ENCODE results near the gene ATL3. TPM values are rescaled to one million over a fixed set of nuclear protein-coding genes. Genes with fewer than 3 reads are reported as not detected.

Gene ATL3
- total and polyA plus RNA-seq, 4 donors: 5.9 to 33.6 (median 16.2) TPM

- TF ChIP-seq MAX (IDR thresholded peaks at IDR 0.05): no peak
- TF ChIP-seq RXRA (IDR thresholded peaks at IDR 0.05): no peak
- no peak for TF ChIP-seq GABPA (IDR thresholded peaks at IDR 0.05 in 1 of 2, conservative IDR thresholded peaks at IDR 0.05 in 1 of 2)
- no peak for TF ChIP-seq TAF1 (conservative IDR thresholded peaks at IDR 0.05)
- TF ChIP-seq FOXA1 (IDR thresholded peaks at IDR 0.05): no peak
- no peak for TF ChIP-seq HNF4G (IDR thresholded peaks at IDR 0.05)
- TF ChIP-seq REST (IDR thresholded peaks at IDR 0.05): no peak
- TF ChIP-seq RAD21 (IDR thresholded peaks at IDR 0.05): no peak
- no peak for TF ChIP-seq CTCF (IDR thresholded peaks at IDR 0.05; ENCODE audit: low read depth, low read length, missing input control)
- no peak for TF ChIP-seq EGR1 (IDR thresholded peaks at IDR 0.05; ENCODE audit: low read depth in 2 of 2)
- no peak for TF ChIP-seq NR2F2 (IDR thresholded peaks at IDR 0.05)
- no peak for TF ChIP-seq SP1 (IDR thresholded peaks at IDR 0.05)
- Histone ChIP-seq H3K9ac (ENCODE audit: low read depth in 1 of 2, low read length in 2 of 2) (no peak overlapping the region), H3K9me3 (ENCODE audit: control insufficient read depth in 4 of 4, low read length in 3 of 4) (no peaks in the 10 kb centered on the region), H3K36me3 (ENCODE audit: control insufficient read depth in 4 of 4, insufficient read depth in 3 of 4, low read depth in 1 of 4, low read length in 3 of 4) (peaks cover 0 to 3% (median 0%) of the 10 kb centered on the region in 4 donors), H3K27me3 (ENCODE audit: control insufficient read depth in 4 of 4, insufficient read depth in 4 of 4, low read length in 3 of 4) (no peaks in the 10 kb centered on the region), H3K27ac (ENCODE audit: low read depth in 1 of 2, low read length in 2 of 2) (no peak overlapping the region), H3K4me3 (ENCODE audit: low read depth in 1 of 3, low read length in 3 of 3) (no peak overlapping the region), H3K4me1 (ENCODE audit: control insufficient read depth in 4 of 4, insufficient read depth in 4 of 4, low read length in 3 of 4) (peaks cover 0 to 1% (median 0%) of the 10 kb centered on the region in 4 donors)
- WGBS: 82% methylated on average over 1 of the region's 1 CpG
- no peak for DNase-seq (ENCODE audit: low spot score)
Observed at GRCh38 chr11:63719001-63719400, 47.8 kb upstream of the ATL3 start.

GRCh38 chr11:63716046-63716445 lies 44.9 kb upstream of the ATL3 start:
- Histone ChIP-seq H3K36me3 (ENCODE audit: control insufficient read depth in 4 of 4, insufficient read depth in 3 of 4, low read depth in 1 of 4, low read length in 3 of 4) (peaks cover 0 to 3% (median 0%) of the 10 kb centered on the region in 4 donors), H3K4me1 (ENCODE audit: control insufficient read depth in 4 of 4, insufficient read depth in 4 of 4, low read length in 3 of 4) (peaks cover 0 to 1% (median 0%) of the 10 kb centered on the region in 4 donors), H3K27me3 (ENCODE audit: control insufficient read depth in 4 of 4, insufficient read depth in 4 of 4, low read length in 3 of 4) (no peaks in the 10 kb centered on the region), H3K9ac (ENCODE audit: low read depth in 1 of 2, low read length in 2 of 2) (no peak overlapping the region), H3K9me3 (ENCODE audit: control insufficient read depth in 4 of 4, low read length in 3 of 4) (no peaks in the 10 kb centered on the region), H3K27ac (ENCODE audit: low read depth in 1 of 2, low read length in 2 of 2) (no peak overlapping the region), H3K4me3 (ENCODE audit: low read depth in 1 of 3, low read length in 3 of 3) (no peak overlapping the region)
- no peak for DNase-seq (ENCODE audit: low spot score)
- no peak for TF ChIP-seq ATF3 (IDR thresholded peaks at IDR 0.05)
- no peak for TF ChIP-seq NR2F2 (IDR thresholded peaks at IDR 0.05)
- no peak for TF ChIP-seq CTCF (IDR thresholded peaks at IDR 0.05; ENCODE audit: low read depth, low read length, missing input control)
- no peak for TF ChIP-seq FOXA2 (IDR thresholded peaks at IDR 0.05)
- TF ChIP-seq YY1 (IDR thresholded peaks at IDR 0.05): no peak
- no peak for TF ChIP-seq ZBTB33 (IDR thresholded peaks at IDR 0.05)
- TF ChIP-seq FOXA1 (IDR thresholded peaks at IDR 0.05): no peak
- TF ChIP-seq REST (IDR thresholded peaks at IDR 0.05): no peak
- TF ChIP-seq HNF4G (IDR thresholded peaks at IDR 0.05): no peak
- TF ChIP-seq JUND (IDR thresholded peaks at IDR 0.05): no peak
- no peak for TF ChIP-seq MAX (IDR thresholded peaks at IDR 0.05)
- no peak for TF ChIP-seq GABPA (IDR thresholded peaks at IDR 0.05 in 1 of 2, conservative IDR thresholded peaks at IDR 0.05 in 1 of 2)

Data from liver (tissue), 9 donors.